GM19397 (cell line): Measurements from ENCODE around the gene ACADS.

Experiments
- ATAC-seq: cut with Tn5 transposase; IDR thresholded peaks from one replicate; pipeline ENCODE4 v1.9.1; 2021; ENCODE audit warnings: mild to moderate bottlenecking, moderate library complexity; ENCODE audit not compliant: unreplicated experiment

The ACADS gene

DNA sequence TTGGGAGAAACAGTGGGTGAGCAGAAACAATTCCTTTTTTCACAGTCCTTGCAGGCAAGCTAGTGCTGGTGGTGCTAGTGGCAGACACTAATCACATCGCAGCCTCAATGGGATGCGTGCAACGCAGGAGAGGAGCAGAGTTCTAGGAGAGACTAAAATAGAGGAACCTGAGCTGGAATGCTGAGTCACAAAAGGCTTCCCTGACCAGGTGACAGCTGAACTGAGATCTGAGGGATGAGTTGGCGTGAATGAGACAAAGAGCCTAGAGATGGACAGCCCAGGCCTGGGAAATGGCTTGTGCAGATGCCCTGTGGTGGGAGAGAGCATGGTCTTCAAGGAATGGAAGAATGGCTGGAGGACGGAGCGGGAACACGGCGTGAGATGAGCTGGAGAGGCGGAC is 25.8 kb downstream of the ACADS start:
- ATAC-seq = no peak

DNA sequence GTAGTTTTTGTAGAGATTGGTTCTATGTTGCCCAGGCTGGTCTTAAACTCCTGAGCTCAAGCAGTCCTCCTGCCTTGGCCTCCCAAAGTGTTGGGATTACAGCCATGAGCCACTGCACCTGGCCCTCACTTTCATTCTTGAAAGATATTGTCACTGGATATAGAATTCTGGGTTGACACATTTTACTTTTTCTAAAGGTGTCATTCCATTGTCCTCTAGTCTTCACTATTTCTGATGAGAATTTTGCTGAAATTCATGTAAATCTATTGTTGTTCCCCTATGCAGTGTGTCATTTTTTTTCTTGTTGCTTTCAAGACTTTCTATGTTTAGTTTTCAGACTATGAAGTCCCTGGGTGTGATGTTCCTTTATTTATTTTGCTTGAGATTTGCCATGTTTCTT is 29.2 kb downstream of the ACADS start:
- no peak for ATAC-seq

DNA sequence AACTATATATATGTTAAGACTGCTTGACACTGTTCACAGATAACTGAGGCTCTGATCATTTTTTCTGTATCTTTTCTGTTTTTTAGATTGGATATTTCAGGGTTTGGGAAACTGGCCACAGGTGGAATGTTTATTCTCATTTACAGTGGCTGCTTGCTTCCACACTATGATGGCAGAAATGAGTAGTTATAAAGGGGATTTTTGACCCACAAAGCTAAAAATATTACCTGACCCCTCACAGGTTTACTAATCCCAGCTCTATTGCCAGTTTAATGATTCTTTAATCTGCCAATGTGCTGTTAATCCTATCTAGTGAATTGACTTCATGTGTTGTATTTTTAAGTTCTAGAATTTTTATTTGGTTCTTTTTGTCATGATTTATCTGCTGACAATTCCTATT is 29.6 kb downstream of the ACADS start:
- ATAC-seq = no peak

DNA sequence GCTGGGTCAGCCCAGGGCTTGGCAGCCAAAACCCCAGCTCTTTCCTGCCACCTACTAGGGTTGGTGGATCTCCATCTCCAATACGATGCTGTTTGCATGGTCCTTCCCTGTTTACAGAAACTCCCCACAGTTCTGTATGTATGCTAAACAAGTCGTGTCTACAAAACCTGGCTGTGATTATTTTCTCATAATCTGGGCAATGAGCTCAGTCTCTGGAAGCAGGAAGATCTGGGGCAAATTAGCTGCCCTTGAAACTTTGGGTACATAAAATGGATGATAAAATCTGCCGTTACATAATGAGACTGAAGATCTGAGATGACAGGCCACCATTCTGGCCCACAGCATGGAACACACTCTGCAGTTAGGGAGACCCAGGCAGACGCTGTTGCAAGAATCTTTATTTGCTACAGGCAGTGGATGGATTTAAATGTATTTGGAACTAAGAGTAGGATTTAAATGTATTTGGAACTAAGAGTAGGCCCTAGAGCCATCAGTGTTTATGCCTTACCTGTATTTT is 31.7 kb downstream of the ACADS start:
- no peak for ATAC-seq

DNA sequence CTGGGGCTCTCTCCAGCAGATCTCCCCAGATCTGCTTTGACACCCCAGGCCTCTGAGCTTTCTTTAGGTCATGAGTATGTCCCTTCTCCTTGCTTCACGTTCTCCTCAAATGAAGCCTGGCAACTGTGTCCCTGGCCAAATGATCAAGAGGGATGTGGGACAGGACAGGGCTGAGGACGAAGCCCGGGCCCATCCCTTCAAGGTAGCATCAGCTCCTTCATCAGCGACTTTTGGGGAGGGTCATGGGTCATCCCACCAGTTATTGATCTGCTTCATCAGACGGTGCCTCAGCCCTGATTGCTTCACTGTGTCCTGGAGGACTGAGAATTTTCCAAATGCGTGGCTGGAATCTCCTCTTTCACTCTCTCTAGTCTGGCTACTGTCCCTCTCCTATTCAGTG is 32.3 kb downstream of the ACADS start:
- no peak for ATAC-seq

DNA sequence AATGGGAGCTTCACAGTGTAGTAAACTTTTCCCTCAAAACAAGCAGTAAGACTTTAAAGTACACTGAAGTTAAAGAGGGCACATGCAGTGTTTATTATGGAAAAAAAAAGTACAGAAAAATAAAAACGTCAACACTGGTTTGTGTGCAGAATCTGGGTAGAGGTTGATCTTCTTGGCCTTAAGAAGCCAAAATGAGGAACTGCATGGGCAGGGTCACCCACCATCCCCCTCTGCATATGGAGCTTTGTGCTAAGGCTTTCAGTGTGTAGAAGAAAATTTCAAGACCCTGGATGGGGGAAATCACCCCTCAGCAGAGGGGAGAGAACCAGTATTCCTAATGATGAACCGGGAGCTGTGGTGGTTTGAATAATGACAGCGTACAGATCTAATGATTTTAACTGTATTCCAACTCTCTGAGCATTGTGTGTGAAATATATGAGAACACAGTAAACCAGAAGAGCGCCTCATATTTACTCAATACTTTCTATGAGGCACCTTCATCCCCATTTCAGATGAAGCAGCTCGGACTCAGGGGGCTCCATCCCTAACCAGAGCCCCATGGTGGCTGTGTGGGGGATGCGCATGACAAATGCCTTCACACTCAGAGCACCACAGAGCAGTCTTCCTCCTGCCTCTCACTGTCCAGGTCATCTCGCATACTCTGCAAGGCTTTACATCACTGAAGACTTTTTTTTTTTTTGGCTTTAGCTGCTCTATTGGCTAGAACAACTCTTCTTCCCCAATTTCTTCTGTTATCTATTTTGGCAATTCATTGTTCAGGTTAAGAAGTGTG is 33.4 kb downstream of the ACADS start:
- no peak for ATAC-seq

DNA sequence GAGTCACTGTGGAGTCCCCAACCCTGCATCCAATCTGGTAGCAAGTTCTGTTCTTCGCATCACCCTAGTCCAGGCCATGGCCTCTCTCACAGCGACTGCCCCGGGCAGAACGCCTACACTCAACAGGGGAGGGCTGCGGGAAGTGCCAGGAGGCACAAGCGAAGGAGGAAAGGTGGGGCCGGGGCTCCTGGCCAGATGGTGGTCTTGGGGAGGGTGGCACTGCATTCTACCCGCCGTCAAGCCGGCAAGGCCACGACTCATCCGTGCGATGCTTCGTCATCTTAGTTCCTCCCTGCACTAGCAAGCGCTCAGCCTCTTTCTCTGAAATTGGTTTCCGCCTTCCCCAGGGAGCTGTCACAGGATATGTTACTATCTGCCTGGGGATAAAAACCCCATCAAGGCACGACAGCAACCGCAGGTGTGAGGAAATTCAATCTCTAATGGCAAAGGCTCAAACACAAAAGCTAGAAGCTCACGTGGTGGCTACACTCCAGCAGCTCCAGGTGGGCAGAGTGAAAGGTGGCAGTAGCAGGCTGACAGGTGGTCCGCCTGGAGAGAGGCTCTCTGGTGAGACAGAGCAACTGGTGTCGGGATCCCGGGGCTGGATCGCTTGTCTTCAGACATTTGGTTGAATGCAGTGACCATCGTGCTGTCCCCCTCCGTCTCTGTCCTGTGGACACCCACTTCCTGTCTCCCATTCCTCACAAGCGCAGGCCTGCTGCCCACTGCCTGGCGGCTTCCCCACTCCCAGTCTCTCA is 34.1 kb downstream of the ACADS start:
- ATAC-seq = no peak

DNA sequence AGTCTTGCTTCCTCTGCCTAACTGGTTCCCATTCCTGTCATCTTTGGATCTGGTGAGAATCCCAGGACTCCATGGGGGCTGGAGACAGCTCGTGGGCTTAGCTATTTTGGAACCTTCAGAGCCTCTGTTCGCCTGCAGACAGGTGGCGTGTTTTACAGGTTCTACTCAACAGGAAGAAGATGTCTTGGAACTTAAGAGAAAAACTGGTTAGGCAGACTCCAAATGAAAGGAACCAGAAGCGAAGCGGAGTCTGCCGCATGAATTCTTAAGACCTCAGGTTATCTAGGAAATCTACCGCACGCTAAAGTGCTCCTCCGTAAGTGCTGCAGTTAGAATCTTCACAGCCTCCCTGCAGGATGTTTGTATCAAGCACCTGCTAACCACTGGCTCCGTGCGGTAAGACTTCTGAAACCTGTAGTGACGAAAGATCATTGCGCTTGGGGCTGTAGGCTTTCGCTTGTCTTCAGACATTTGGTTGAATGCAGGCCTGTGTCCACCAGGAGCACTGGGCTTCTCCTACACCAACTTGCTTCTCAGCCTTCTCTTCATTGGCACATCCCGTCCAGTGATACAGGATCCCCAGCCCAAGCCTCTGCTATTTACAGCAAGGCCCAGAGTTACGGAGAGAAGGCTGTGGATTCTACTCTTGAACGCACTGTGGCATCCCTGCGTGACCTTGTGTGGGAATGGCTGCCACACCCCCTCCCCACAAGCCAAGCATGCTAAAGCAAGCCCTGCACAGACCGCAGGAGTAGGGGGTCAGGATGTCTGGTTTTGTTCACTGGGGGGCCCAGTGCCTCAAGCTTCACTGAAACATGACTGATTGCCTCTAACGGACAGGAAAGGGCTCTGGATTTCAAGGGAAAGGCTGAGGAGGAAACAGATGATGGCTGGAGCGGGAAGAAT is 35.0 kb downstream of the ACADS start:
- ATAC-seq = no peak

DNA sequence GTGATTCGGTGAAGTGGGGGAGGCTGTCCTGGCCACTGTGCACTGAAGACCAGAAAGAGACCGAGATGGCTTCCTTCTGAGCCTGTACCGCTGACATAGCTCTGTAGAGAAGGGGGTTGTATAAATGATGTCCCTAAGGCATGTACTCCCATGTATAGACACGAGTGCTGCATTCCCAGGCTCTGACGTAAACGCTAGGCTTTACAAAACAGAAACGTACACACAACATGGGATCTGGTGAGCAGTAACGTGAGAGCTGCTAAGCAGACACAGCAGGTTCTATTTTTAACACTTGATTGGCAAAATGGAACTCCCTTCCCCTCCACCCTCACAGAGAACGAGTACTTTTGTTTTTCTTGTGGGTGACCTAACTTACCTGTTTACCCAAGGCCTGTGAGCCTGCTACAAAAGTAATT is 35.9 kb downstream of the ACADS start:
- no peak for ATAC-seq

DNA sequence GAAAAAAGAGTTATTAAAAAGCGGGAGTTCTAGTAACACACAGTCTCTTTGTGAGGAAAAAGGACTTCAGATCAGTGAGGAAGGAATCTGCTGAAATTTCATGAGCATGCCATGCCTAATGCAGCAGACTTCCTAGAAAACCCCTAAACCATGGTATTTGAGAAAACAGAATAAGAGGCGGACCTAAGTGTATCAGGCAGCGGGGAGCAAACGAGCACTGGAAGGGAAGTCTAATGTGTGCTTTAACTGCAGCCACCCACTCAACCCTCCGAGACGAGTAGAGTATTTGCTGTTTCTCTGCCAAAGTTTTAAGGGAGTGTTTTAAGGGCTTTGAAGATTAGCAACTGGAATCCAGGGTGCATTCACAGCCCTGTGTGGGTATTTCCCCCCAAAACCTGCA is 36.5 kb downstream of the ACADS start:
- ATAC-seq = no peak

DNA sequence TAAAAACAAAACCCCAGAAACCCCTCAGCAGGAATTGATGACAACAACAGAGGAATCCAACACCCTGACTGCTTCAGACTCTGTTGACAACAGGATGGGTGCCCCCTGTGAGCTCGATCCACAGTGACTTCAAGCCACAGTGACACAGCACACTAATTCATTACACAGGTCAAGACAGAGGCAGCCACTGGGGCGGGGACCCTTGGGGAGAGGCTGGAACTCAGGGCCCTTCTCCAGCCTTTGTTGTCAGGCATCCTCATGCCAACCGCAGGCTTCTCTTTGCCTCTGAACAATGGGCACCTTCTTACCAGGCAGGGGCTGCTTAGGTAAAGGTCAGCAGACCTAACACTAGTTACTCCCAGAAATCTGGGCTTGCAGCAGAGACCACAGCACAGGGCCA is 37.6 kb downstream of the ACADS start:
- no peak for ATAC-seq

DNA sequence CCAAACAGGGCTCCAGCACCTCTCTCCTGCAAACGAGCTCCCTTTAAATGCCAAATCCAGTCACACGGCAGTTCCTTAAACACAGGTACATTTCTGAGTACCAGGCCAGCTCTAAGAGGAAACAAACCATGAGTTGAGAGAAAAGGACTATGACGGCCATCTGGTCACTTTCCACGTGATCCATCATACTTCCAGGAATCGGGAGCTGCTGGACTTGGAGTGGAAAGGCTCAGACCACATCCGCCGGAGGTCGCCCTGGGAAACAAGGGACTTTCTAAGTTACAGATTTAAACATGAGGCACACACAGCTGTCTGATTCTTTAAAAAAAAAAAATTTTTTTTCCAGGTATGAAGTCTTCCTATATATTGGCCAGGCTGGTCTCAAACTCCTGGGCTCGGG is 39.2 kb downstream of the ACADS start:
- ATAC-seq = no peak

DNA sequence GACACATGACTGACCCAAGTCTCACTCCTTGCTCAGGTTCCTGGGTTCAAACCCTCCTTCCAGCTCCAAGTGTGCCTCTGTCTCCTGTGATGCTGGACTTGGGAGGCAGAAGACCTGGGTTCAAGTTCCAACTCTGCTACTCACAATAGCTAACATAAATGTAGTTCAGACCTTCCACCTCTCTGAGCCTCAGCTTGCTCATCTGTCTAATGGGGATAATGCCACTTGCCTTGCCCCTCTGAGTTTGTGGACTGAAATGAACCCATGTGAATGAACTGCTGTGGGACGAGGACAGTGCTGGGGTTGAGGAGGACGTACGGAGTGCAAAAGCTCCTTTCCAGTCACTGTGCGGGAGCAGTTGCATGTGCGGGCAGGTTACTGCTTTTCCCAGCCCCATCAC is 40.9 kb downstream of the ACADS start:
- no peak for ATAC-seq

DNA sequence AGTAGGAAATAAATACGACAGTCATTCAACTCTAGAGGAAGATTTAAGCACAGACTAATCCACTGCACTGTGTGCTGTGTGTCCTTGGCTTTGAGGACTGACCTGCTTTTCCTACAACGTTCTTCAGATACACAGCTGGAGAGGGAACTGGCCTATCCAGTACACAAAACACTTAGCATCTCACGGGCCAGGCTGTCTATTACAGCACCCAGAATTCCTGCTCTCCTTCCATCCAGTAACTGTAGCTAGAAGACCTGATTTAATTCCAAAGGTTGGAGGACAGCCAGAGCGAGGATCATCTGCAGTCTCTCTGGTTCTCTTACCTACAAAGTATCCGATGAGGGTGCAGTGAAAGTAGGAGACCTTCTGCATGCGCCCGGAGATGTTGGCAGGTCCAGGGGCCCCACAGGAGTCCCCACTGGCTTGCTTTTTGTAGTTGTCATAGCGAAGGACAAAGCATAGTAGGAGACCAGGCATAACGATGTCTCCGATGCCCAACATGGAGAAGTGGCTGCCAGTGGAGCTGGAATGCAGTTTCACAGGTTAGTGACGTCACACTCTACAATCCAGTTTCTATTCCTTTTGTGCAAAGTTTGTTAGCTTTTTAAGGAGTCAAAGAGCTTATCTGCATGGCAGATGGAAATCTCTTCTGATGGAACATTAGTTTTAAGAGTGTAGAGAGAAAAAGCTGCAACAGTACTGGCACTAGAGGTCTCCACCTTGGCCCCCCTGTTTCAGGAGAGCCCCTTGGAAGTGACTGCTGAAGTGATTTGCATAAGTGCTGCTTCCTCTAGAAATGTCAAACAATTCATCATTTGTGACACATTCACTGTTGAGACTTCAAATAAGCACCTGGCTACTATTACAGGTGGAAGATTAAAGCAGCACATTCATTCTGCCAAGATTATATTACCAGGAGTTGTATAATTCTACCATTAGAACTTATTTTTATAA is 41.7 kb downstream of the ACADS start:
- ATAC-seq = no peak

DNA sequence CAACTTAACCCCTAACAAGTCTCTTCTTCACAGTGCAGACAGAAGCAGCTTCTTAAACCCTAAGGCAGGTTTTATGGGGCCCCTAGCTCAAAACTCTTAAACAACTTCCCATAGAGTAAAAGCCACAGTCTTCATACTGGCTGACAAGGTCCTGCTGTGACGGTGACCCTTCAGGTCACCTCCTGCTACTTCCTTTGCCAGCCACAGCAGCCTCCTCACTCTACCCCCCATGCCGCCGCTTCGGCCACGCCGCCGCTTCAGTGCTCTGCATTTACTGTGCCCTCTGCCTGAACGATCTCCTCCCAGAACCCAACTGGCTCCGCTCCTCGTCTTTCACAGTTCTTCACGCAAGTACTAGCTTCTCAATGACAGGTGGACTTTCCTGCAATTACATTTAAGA is 45.5 kb downstream of the ACADS start:
- ATAC-seq = no peak

DNA sequence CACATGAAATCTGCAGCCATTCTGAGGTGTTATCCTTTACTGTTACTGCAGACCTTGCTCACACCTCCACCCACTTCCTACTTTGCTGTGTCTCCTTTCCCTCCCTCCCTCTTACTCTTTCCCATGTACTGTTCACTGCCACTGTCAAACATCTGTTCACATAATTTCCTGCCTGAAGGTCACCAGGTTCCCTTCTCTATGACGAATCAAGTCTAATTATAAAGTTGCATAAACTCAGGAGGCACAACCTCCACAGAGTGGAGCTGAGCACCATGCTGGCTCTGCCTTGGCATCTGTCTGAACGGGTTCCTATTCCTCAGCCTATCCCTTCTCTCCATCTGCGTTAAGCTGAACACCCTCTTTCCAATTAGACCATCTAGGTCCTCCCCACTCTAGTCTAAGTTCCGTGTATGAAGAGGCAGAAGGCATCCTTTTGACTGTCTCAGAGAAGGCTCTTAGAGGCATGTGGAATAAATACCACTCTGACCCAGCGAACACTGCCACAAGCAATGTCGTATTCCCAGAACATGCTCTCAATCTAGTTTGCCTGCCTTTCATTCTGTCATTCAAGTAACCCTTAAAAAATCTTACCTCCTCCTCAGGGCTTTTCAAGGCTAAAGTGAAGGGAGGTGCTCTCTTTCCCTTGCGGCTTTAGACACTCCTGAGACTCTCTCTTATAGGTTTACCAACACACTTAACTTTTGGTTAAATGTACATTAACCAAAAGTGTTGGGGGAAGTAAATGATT is 48.7 kb downstream of the ACADS start:
- no peak for ATAC-seq

DNA sequence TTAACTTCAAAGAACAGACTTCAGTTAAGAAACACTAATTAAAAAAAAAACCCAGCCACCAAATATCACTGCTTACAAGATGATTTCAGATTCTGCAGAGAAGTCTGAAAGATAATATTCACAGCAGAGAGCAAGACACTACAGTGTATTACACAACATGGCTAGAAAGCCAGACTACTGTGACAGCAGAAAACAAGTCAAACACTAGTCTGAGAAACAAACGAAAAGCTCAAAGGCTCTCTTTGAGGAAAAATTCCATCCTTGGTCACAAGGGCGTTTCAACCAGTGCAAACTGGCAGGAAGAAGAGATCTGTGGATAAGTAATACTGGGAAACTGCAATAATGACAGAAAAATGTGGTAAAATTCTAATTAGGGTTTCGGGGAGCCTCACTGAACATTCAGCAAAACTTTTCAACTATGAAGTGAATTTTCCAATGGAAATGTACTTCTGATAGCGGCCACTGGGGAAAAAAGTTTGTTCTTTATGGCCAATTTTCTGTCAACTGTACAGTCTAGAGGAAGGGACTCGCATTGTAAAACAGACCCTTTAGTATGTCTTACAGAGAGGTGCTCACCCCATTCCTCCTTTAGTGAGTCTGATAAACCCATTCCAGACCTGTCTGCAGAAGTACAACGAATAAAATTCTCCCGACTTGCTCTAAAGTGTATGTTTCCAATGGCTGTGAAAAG is 50.4 kb downstream of the ACADS start:
- no peak for ATAC-seq

DNA sequence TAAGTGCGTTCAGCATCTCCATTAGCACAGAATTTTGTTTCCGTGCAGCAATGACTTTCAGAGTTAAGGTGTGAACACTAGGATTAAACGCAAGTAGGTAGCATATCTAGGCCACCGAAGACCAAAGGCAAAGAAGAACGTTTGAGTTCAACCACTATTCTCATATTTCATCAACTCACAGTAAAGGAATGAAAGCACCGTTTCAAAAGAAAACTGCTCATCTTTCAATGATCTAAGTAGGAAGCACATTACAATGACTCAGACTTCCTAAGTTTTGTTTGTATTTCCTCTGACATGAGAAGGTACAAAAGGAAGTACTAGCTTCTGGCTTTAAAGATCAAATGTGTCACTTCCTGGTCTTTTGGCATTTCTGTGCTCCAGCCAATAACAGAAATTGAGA is 57.6 kb downstream of the ACADS start:
- ATAC-seq = no peak

DNA sequence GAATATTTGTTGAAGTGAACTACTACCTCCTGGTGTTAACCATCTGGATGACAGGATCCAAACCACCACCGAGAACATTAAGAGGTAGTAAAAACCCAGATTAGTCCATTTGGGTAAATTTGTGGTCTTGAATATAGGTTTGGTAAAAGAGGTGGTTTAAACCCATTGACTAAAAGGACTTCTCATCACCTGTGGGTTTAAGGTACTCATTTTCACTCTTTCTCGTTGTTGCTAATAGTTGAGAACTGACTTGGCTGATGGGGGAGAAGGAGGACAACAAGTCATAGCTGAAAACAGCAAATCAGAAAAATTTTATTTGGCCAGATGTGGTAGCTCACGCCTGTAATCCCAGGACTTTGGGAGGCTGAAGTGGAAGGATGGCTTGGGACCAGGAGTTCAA is 59.2 kb downstream of the ACADS start:
- ATAC-seq = no peak
